CD4-positive, alpha-beta T cell treated with Interleukin-10 for 1 hour (primary cell): ENCODE data around the gene MEIS1.

Experiments used
- DNase-seq: peaks from one replicate; pipeline ENCODE4 v3.0.0-alpha.2; 2020

MEIS1 gene

DNA sequence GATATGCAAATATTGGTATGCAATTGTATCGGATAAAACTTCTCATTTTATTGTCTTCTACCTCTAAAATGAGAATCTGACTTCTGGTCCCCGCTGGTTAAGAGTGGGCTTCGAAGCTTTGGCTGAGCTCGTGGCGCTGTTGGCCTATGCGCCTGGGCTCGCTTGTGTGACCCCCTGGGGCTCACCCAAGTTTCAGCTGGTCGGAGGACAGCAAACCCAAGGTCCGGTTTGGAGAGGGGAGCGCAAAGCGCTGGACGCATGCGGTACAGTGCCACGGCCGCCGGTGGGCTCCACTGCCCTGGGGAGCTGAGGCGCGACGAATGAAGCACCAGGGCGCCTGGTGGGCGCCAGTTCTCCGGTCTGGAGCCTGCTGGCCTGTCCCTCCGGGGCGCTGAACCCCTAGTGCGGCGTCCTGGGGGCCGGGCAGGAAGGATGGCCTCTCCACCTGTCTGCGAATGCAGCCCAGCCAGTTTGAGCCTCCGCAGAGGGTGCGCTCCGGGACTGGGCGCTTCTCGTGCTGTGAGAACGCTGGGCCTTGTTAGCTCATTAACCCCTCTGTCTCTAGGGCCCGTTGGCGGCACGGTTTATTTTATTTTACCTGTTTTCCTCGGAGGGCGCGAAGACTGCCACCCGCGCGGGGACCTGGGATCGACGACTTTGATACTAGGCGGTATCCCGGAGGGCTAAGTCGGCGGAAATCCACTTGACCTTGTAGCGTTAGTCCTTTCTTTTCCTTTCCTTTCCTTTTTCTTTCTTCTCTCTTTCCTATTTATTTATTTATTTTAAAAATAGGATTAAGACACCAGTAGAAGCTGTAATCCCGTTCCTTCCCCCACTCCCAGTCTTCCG lies 10.4 kb downstream of the MEIS1 start:
- no peak for DNase-seq

DNA sequence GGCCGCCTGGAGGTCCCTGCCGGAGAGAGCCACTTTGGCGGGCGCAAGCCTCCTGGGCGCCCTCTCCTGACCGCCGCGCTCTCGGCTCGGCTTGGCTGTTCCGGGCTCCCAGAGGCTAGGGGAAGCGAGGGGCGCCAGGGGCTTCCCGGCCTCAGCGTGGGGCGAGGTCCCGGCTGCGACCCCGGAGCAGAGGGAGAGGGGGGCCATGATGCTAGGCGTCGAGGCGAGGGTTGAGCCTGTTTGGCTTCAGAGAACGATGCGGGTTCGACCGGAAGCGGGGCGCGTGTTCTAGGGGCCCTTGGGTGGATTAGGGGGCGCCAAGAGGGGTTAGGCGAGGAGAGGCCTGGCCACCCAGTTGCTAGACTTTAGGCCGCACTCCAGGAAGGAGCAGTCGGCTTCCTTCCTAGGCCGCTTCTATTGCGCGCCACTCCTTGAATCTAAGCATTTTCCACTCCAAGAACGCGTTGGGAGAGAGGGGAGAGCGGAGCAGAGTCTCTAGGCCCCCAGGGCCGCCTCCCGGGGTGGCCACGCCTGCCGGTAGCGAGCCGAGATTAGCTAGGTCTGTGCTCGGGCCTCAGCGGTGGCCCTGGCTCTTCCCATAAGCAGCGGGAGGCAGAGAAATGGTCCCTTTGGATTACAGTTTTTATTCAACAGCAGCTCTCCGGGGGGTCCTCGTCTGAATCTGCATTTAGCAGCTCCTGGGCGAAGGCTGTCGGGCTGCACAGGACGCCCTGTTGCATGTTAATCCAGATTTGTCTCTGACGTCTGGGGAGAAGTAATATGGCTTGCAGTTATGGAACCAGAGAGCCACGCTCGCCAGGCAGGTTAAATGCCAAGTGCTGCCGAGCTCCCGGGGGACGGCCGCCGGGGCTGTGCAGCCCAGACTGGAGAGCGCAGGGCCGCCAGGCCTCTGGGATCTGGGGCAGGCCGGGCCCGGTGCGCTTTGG lies 11.3 kb downstream of the MEIS1 start:
- no peak for DNase-seq

DNA sequence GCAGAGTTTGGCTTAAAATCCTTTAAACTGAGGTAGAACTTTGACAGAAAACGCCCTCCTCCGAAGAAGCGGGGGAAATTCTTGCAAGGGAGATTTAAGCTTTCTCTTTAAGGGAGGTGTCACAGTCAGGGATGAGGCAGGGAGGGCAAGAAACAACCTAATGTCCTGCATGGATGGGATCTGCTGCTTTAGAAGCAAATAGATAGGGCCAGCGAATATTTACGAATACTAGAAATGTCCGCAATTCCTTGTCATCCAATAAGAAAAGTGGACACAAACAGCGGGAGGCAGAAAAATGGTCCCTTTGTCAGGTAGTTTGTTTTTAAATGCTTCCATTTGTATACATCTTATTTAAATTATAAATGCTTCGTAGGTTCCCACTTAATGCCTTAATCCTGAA lies 12.0 kb downstream of the MEIS1 start:
- DNase-seq = no peak

DNA sequence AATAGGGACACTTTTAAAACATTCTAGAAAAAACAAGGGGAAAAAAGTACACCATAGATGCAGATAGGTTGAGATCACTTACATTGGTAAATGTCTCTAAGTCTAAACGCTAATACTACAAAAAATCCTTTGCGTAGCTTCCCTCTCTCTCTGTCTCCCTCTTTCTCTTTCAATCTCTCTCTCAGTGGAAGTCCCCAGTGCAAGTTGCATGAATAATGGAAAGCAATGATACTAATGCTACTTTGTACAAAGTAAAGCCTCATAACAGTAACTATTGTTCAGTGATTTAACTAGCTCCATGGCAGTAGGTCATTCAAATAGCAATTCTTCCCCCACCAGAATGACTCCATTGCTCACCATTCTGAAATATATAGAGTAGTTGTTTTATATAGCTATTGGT lies 12.8 kb downstream of the MEIS1 start:
- DNase-seq = no peak

DNA sequence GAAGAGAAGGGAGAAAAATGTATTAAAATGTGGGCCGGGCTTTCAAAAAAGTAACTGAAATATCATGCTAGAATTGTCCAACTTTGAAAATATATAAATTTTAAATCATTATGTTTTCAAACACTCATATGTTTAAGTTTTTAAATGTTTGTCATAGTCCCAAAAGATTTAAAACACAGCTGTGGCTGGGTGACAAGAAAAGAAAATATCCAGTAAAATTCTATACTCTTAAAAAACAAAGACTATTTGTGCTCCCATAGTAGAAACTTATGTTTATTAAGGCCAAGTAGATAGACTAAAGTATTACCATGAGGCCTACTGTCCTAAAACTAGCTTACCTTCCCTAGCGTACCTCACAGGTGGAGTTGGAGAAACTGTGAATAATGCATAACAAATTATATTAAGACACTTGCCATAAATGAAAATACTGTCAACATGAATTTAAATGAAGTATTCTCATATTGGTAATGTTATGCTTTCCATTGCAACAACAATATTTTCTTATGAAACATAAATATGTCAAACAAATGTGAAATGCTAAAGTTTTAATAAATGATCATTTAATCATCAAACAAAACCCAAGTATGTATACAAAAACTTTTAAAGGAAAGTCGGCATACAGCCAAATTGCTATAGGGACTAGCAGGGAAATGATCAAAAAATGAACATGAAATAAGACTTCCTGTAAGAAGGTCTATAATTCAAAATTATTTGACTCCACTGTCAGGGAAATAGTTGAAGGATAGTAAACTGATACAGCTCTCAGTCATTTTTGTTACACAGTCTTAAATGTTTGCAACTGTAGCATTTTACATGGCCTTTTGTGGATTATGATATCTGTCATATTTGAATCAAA lies 13.4 kb downstream of the MEIS1 start:
- DNase-seq = no peak

DNA sequence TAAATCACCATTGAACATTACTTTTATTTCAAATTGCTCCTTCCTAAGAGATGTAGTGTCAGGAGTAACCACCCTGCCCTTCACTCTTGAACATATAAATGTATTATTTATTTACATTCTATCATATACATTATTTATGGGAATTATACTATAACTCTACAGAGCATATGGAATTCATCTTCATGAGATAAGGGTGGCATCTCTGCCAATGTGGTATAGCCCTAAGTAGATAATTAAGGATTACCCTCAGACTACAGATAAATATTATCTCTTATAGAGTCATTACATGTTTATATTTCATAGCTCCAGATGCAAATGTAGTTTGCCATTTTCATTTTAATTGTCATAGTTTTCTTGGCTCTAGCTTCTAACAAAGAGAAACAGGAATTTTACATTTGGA lies 17.3 kb downstream of the MEIS1 start:
- no peak for DNase-seq

DNA sequence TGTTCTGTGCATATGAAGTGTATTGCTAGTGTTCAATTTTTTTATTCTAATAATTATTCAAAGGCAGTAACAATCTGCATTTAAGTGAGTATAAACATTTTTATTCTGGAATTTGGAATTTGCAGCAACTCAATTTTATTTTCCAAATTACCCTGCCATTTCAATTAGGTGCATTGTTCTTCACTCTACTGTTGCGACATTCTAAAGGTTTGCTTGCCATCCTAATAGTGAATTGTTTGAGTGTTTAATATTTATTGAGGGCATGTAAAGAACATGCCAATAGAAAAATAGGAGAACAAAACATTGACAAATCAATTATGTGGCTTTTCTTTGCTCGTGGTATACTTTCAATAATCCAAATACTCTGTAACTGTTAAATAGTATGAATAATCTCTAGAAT lies 18.0 kb downstream of the MEIS1 start:
- no peak for DNase-seq

DNA sequence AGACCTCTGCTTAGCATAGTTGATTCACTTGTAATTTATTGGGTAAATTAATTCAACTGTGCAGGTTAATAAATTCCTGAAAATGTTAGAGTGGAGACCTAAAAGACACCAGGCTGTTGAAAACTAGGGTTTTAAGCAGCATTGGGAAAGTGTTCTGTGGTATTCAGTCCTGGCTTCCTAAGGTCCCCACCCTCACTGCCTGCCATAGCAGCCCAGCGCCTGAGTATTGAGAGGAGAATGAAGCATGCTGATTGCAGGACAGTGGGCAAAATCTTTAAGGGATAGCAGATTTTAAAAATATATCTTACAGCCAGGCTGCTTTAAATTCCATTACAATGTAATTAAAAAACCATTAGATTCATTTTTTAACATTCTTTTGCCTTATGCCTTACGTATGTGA lies 20.6 kb downstream of the MEIS1 start:
- DNase-seq = no peak

DNA sequence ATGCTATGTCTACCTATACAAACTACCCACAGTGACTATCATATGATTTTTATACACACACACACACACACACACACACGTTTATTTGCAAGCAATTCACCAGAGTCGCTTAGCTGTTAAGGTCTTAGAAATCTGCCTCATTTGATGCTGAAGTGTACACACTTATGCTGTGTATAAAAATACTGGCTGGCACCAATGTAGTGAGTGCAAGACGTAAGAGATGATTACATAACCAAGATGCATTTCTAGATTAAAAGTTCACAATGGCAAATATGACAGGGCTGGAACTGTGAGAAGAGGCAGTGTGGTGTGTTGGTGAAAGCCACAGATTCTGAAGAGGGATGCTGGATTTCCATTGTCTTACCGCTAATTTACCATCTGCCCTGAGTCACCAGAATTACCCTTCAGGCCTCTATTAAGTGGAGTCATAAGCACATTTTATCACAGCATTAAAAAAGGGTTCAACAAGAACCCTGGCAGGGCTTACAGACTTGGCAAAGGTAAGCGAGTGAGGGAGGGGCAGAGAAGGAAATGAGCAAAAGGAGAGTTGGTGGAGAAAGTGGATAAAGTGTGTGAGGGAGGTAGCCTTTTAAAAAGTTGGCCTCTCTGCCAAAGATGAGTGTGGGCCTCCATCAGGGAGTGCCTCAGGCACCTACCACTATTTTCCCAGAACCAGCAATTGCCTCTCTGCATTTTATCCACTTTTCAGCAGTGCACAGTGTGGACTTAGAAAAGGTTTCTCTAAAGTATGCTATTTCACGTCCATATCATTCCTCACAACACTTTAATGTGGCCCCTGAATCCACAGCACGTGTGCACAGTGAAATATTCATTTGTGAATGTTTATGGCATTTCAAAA lies 21.5 kb downstream of the MEIS1 start:
- no peak for DNase-seq

DNA sequence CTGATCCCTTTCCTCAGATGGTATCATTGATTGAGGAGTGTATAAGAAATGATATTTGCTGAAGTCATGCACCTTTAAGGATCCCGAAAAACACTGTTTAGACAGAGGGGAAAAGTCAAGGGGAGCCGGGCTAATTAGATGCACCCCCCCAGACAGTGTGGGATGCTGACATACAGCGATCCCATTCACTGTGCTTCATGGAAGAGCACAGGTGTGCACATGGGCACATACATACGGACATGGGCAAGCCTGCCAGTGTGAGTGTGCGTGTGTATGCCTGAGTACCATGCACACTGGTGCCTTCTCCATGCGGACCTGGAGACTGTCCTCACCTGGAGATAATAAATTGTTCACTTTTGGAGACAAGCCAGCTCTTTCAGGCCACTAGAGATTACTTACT lies 22.6 kb downstream of the MEIS1 start:
- DNase-seq = no peak

DNA sequence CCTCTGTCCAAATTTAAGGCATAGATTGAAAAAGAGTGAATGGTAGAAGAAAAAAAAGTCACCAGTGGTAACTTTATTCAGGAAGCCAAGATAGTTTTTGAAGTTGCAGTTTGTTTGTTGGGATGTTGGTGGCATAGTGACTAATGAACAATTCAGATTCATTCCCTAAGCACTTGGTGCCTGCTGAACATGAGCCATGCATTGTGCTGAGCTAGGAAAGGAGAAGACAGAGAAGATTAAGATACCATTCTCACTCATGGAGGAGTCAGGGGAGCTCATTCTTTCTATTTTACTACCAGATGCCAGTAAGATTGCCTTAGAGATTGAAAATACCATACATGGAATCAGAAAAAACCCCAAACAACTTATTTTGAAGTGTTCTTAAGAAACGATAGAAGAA lies 25.1 kb downstream of the MEIS1 start:
- DNase-seq = no peak

DNA sequence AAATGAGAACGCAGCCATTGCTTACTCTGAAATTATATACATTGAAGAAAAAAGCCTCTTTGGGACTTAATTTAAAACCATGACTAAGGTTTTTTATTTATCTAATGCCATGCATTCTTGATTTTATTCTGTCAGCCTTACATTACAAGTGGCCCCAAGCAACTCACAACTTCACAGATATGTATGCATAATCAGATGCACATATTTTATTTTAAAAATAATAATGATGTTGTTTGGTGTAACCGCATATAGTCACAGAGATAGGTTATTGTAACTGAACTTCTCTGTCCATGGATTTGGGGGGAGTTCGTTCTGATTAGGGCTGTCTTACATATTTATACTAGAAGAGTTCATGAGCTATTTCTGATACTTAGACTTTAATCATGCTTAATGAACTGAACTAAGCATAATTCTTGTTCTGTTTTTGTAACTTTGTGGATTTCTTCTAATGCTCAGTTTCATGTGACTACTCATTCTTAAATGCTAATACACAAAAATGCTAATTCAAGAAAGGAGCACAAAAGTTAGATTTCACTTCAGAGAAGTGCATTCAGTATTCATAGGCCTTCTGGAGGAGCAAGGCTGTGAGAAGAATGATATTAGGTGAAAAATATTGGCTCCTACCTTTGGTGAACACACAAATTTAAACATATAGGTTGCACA lies 26.2 kb downstream of the MEIS1 start:
- DNase-seq = no peak

DNA sequence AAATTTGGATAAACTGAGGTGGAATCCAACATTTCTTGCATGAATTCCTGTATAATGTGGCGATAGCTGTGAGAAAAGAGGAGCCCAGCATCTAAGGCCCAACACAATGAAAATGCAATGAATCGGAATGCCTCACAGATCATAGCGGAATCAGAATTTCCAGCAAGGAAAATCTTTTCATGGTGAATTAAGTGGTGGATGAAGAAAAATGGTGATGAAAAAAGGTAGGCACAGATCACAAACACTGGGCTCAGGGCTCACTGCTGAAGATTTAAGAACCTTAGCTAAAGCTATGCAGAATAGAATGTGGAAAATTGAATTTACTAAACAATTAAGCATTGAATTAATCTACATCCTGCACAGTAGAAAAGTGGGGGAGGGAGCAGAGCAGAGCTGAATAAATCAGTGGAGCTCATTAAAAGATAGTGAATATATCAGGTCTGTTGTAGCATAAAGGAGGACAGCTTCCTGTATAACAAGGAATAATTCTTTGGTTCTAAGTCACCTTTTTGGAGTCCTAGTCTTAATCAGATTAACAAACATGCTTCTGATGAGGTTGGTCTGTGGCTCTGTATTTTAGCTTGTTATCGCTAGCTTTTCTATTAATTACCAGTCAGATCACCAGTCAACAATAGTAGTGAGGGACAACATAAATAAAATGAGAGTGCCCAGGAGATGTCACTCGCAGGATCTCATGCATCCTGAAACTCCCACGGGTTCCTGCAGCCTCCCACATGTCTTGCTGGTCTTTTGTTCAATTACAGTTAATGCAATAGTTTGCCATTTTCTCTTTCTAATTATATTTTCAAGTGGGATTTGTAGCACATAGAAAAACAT lies 27.0 kb downstream of the MEIS1 start:
- no peak for DNase-seq

DNA sequence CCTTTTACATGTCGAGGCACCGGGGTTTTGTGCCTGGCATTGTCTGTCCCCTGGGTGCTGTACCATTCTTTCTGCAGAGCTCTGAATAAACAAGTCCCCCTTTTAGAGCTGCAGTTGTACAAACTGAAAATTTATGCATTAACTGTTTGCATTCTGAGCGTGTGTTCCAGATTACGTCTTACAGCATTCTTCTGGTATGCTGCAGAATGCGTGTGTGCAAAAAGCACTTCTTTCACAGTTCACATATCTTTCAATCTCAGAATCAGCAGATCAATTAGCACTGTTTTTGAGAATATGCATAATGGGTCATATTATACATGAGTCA lies 27.5 kb downstream of the MEIS1 start:
- DNase-seq = no peak

DNA sequence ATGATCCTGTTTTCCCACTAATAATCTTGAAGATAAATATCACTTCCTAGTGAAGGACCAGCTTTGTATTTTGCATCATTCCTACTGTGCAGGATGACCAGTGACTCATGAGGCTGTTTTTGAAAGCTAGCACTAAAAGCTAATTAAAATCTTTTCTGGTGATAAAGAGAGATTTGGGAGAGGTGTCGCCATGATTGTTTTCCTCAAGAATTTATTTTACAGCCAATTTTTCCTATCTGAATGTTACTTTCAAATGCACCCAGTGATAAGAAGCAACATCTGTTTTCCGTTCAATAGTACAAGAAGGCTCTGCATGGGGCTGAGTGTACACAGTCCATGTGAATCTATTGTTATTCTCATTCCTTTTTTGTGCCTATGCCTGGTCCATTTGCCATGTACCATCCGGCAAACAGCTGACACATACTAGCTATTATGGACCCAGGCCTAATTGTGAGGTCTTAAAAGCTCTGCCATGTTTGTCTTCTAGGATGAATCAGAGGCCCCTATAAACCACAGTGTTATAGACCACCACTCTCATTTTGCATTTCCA lies 28.4 kb downstream of the MEIS1 start:
- no peak for DNase-seq

DNA sequence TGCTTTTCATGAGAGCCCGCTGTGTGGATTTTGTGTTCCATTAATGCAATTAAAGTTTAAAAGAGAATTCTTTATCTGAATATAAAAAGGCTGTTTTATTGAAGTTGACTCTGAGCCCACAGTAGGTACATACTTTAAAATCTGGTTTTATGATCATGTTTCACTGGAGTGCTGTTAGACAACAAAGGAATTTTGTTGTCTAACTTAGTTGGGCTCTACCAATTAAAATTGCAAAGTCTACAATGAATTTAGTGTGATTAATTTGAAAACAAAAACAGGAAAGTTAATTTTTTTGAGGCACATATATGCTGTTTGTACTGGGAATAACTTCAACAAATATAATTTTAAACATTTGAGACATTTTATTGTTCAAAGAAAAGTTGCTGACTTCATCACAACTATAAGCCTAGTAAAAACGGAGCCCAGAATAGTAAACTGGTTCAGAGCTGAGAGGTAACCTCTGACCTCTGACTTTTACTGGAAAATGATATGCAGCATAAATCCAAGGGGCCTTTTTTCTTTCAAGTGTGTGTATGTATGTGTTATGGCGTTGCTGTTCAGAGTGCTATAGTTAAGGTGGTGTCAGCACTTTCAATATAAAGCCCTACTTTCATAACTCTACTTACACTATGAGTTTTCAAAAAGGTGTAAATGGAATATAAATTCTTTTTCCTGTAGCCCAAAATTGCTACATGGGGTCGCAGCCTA lies 30.2 kb downstream of the MEIS1 start:
- no peak for DNase-seq

DNA sequence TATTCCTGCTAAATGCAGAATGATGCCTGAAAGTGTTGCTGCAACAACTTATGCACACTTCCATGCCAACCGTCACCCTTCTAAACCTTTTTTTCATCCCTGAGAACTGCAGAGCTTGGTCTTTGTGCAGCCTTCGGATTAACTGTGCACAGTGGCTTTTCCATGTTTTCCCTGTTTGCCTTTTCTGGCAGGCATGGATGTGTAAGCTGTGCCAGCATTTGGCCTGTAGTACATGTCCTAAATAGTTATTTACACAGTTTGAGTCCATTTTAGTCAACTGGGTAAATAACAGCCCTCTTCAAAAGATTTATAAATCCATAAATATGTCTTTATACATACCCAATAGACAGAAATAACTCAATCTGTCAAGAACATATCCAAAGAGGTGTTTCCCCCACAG lies 31.5 kb downstream of the MEIS1 start:
- no peak for DNase-seq

DNA sequence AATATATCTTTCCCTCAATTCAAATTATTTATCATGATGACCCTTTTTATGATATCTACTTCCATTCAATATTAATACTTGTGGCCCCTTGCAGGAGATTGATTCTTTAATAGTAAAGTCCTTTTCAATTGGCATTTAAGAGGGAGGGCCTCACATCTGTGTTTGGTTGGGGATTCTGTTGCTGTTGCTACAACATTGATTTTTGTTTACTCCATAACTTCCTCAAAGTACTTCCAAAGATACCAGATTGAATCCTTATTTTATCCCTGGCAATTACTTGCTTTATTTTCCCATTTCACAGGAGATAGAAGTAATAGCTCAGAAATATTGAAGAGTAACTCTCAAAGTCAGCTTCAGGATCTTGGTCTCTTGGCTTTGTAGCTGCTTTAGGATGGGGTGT lies 32.8 kb downstream of the MEIS1 start:
- no peak for DNase-seq

DNA sequence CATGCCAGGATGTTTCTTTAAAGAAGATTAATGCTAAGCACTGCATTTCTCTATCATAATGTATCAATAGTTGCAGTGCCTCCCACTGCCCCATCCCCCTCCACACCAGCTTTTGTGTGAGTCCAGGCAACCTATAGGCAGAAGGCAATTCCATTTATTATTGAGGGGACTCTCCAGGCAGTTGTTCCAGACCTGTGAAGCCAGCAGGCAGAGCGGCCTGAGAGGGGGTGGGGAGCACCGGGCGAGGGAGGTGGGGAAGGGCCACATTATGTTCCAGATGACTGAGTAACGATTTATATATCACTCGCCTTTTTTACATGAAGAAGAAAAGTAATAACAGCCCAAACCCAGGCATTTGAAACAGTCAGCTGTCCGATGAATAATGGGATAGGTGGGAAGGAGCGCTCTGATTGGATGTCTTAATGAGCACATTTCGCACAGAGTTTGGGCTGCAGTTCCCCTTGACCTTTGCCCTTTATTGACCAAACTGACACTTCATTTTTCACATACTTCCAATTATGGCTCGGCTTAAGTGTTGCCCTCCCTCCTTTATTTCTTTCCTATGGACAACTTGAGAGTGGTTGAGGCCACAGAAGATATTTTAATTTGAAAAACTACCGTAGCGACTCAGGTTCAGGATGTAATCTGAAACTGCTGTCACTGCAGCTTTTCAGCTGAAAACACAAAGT lies 34.4 kb downstream of the MEIS1 start:
- DNase-seq = no peak
